ENCODE results near the gene GGA3. TPM values are rescaled to one million over a fixed set of nuclear protein-coding genes. Genes with fewer than 3 reads are reported as not detected.

GGA3 gene
- total RNA-seq, 1 experiment from 2014 or later: 61.6 TPM

DNA sequence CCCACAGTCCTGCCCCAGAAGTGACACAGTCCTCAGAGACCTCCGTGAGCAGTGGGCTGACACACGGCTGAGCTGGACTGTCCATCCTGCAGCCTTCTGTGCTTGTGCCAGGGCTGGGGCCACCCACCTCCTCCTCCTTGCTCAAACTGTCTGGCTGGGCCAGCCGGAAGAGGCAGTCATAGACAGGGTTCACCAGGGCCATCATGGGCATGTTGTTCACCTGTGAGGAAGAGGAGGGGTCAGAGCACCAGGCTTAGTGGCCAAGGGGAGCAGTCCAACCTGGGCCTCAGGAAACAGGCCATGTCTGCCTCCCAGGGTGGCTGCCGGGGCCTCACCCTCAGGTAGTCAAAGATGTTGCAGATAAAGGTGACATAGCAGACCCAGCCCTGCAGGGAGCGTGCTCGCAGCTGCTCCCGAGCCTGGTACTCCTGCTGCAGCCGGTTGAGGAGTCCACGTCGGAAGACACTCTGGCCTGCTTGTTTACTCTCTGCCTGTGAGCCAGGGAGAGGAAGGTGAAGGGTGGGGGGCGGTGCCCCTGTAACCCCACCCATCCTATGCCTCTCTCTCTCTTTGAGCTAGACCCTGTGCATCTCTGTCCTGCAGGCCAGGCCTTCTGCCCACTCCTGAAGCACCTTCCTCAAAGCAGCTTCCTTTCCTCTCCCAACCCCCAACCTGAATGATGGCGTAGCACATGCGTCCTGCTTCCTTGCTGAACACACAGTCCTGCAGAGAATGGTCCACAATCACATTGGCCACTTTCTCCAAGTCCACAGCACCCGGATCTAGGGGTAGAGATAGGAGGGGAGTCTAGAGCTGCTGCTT is 6.2 kb upstream of the GGA3 start:
- H3K9me3 ChIP-seq (ENCODE audit: control insufficient read depth, insufficient read depth, low read depth, low read length): no peaks in the 10 kb centered on the region
- in situ Hi-C loops (cut with HindIII; ENCODE audit: low pct_unique_long_range_greater_than_20kb, low sequenced_read_pairs) (no loop called here), intact Hi-C loops (cut with micrococcal nuclease; ENCODE audit: unreplicated experiment) (no loop called here)
- H3K4me1 ChIP-seq (ENCODE audit: control insufficient read depth, insufficient read depth, low read length): peaks cover 42% of the 10 kb centered on the region
- ChIA-PET POLR2A (no interaction called here), CTCF (interaction anchor here (0.5 to 1.2 kb wide), 2 partner anchors 27 to 55 kb away, joined by 3 to 6 read pairs; no protein-coding TSS in a partner anchor)
- peak overlapping the region; percentile 44; the same call in 1 of the 2 replicates for H3K27ac ChIP-seq (ENCODE audit: low read length)
- ATAC-seq (peak; percentile 26), DNase-seq (ENCODE audit: low read depth, low spot score) (no peak)
- H3K4me3 ChIP-seq (ENCODE audit: low read depth in 2 of 2, low read length in 2 of 2): no peak overlapping the region
- no TSS peak for BruUV-seq (replicated peaks)
- no peaks in the 10 kb centered on the region for H3K27me3 ChIP-seq (ENCODE audit: control insufficient read depth, insufficient read depth, low read length)
- TF ChIP-seq, protein P1, sequence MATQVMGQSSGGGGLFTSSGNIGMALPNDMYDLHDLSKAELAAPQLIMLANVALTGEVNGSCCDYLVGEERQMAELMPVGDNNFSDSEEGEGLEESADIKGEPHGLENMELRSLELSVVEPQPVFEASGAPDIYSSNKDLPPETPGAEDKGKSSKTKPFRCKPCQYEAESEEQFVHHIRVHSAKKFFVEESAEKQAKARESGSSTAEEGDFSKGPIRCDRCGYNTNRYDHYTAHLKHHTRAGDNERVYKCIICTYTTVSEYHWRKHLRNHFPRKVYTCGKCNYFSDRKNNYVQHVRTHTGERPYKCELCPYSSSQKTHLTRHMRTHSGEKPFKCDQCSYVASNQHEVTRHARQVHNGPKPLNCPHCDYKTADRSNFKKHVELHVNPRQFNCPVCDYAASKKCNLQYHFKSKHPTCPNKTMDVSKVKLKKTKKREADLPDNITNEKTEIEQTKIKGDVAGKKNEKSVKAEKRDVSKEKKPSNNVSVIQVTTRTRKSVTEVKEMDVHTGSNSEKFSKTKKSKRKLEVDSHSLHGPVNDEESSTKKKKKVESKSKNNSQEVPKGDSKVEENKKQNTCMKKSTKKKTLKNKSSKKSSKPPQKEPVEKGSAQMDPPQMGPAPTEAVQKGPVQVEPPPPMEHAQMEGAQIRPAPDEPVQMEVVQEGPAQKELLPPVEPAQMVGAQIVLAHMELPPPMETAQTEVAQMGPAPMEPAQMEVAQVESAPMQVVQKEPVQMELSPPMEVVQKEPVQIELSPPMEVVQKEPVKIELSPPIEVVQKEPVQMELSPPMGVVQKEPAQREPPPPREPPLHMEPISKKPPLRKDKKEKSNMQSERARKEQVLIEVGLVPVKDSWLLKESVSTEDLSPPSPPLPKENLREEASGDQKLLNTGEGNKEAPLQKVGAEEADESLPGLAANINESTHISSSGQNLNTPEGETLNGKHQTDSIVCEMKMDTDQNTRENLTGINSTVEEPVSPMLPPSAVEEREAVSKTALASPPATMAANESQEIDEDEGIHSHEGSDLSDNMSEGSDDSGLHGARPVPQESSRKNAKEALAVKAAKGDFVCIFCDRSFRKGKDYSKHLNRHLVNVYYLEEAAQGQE (IDR thresholded peaks at IDR 0.05; ENCODE audit: insufficient read depth in 1 of 2, low read depth in 2 of 2, low read length in 1 of 2): no peak
- TF ChIP-seq POLR2AphosphoS5 (IDR thresholded peaks at IDR 0.05; ENCODE audit: low read depth, low read length): no peak; the same call in 1 of the 2 replicates
- TF ChIP-seq TCF7L2 (IDR thresholded peaks at IDR 0.05; ENCODE audit: low read depth, low read length): no peak
- no peak for TF ChIP-seq SIN3A (IDR thresholded peaks at IDR 0.05; ENCODE audit: borderline replicate concordance, insufficient read depth, low read depth, low read length)
- TF ChIP-seq, protein P2, sequence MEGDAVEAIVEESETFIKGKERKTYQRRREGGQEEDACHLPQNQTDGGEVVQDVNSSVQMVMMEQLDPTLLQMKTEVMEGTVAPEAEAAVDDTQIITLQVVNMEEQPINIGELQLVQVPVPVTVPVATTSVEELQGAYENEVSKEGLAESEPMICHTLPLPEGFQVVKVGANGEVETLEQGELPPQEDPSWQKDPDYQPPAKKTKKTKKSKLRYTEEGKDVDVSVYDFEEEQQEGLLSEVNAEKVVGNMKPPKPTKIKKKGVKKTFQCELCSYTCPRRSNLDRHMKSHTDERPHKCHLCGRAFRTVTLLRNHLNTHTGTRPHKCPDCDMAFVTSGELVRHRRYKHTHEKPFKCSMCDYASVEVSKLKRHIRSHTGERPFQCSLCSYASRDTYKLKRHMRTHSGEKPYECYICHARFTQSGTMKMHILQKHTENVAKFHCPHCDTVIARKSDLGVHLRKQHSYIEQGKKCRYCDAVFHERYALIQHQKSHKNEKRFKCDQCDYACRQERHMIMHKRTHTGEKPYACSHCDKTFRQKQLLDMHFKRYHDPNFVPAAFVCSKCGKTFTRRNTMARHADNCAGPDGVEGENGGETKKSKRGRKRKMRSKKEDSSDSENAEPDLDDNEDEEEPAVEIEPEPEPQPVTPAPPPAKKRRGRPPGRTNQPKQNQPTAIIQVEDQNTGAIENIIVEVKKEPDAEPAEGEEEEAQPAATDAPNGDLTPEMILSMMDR (IDR thresholded peaks at IDR 0.05): no peak
- H3K36me3 ChIP-seq (ENCODE audit: control insufficient read depth, insufficient read depth, low read length): 0 out of 2 replicates have a peak, but pooled peaks cover 7% of the 10 kb centered on the region

DNA sequence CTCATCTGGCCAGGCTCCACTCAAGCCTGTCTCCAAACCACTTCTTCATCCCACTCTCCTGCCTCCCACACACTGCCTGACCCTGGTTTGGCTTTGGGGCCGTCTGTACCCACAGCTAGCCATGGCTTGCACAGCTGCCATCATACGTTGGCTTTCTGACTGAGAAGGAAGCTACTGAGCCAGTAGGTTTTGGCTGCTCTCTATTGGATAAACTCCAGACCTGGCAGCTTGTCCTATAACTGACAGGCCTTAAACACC is 5.7 kb upstream of the GGA3 start:
- intact Hi-C loops (cut with micrococcal nuclease; ENCODE audit: unreplicated experiment): no loop called here
- in situ Hi-C loops (cut with HindIII; ENCODE audit: low pct_unique_long_range_greater_than_20kb, low sequenced_read_pairs): no loop called here
- ATAC-seq (no peak), DNase-seq (ENCODE audit: low read depth, low spot score) (no peak)
- H3K4me1 ChIP-seq (ENCODE audit: control insufficient read depth, insufficient read depth, low read length): peaks cover 38% of the 10 kb centered on the region
- no TSS peak for BruUV-seq (replicated peaks)
- POLR2A ChIA-PET: no interaction called here
- no peaks in the 10 kb centered on the region for H3K9me3 ChIP-seq (ENCODE audit: control insufficient read depth, insufficient read depth, low read depth, low read length)
- TF ChIP-seq, protein P2 (IDR thresholded peaks at IDR 0.05): no peak
- TF ChIP-seq TCF7L2 (IDR thresholded peaks at IDR 0.05; ENCODE audit: low read depth, low read length): no peak
- TF ChIP-seq SIN3A (IDR thresholded peaks at IDR 0.05; ENCODE audit: borderline replicate concordance, insufficient read depth, low read depth, low read length): no peak
- TF ChIP-seq, protein P1 (IDR thresholded peaks at IDR 0.05; ENCODE audit: insufficient read depth in 1 of 2, low read depth in 2 of 2, low read length in 1 of 2): no peak
- TF ChIP-seq POLR2AphosphoS5 (IDR thresholded peaks at IDR 0.05; ENCODE audit: low read depth, low read length): no peak; the same call in 1 of the 2 replicates
- no peak overlapping the region for H3K4me3 ChIP-seq (ENCODE audit: low read depth in 2 of 2, low read length in 2 of 2)
- no peak overlapping the region for H3K27ac ChIP-seq (ENCODE audit: low read length)
- no peaks in the 10 kb centered on the region for H3K27me3 ChIP-seq (ENCODE audit: control insufficient read depth, insufficient read depth, low read length)
- H3K36me3 ChIP-seq (ENCODE audit: control insufficient read depth, insufficient read depth, low read length): peaks cover 7% of the 10 kb centered on the region; the same call in 1 of the 2 replicates
- CTCF ChIA-PET: interaction anchor here (1.2 kb wide), 1 partner anchor 26 kb away, joined by 3 read pairs; no protein-coding TSS in a partner anchor

Data from Panc1 (cell line).